ENCODE data around the gene FSTL3. TPM values are rescaled to one million over a fixed set of nuclear protein-coding genes. Genes with fewer than 3 reads are reported as not detected.

Gene FSTL3
- total and polyA plus RNA-seq, 2 of the 13 experiments (the other 11 are each of a cell fraction or from before 2014, with no cell fraction given): 13.5 to 15.6 TPM

GRCh38 chr19:678791-679388, 2.7 kb downstream of the FSTL3 start (continued):
- no peak for TF ChIP-seq ZBTB40 (IDR thresholded peaks at IDR 0.05)
- TF ChIP-seq ZBTB40 (CRISPR knock-in tag; IDR thresholded peaks at IDR 0.05): no peak
- TF ChIP-seq MTERF4 (CRISPR knock-in tag; IDR thresholded peaks at IDR 0.05): peak; percentile 47; the same call in 1 of the 2 replicates
- no peak for TF ChIP-seq DNMT1 (CRISPR knock-in tag; IDR thresholded peaks at IDR 0.05)
- TF ChIP-seq RXRA (CRISPR knock-in tag; IDR thresholded peaks at IDR 0.05): no peak
- no peak for TF ChIP-seq SMC3 (IDR thresholded peaks at IDR 0.05; ENCODE audit: low read length)
- TF ChIP-seq NCOA5 (CRISPR knock-in tag; IDR thresholded peaks at IDR 0.05): no peak
- TF ChIP-seq POLR2G (IDR thresholded peaks at IDR 0.05; ENCODE audit: low read depth, low read length): 0 out of 2 replicates have a peak, but pooled peaks have one; percentile 4

Measured in HepG2 (cell line).